Activated CD4-positive, CD25-positive, alpha-beta regulatory T cell treated with anti-CD3 and anti-CD28 coated beads, Interleukin-2, amount 50 U/mL, for 72 hours (primary cell): ENCODE data around the gene CSTPP1.
A peak's percentile ranks its signal among the peaks of the same experiment; 100 is the strongest.
"Not testable (repeated sequence)": the region's sequence is repeated elsewhere in the genome, so short reads cannot be mapped to it uniquely, and the experiment has no call there.

Experiments used
- DNase-seq: peaks from one replicate; pipeline ENCODE4 v3.0.0; 2021

Gene CSTPP1

GRCh38 chr11:46913484-46913883 is 23.1 kb upstream of the CSTPP1 start:
- DNase-seq: no peak

- DNase-seq: no peak
These were observed 22.2 kb upstream of the CSTPP1 start for GRCh38 chr11:46914363-46914762.

GRCh38 chr11:46914910-46915309 is 21.7 kb upstream of the CSTPP1 start:
- DNase-seq: no peak

- DNase-seq: no peak
These were observed 20.1 kb upstream of the CSTPP1 start for GRCh38 chr11:46916286-46917108.

GRCh38 chr11:46917109-46917761 is 19.3 kb upstream of the CSTPP1 start:
- no peak for DNase-seq

GRCh38 chr11:46917762-46918082 is 18.8 kb upstream of the CSTPP1 start:
- no peak for DNase-seq

GRCh38 chr11:46918083-46918787 is 18.3 kb upstream of the CSTPP1 start, which contains the start of gene LRP4:
Gene LRP4, minus strand, starts transcription at chr11:46918550. Its CDS starts 171 bp downstream, at chr11:46918379.
- peak; percentile 42 for DNase-seq

GRCh38 chr11:46918788-46919513 is 17.6 kb upstream of the CSTPP1 start:
- DNase-seq: no peak

- no peak for DNase-seq
These were observed 15.8 kb upstream of the CSTPP1 start for GRCh38 chr11:46920755-46921154.

- DNase-seq: not testable (repeated sequence)
These were observed 8.6 kb upstream of the CSTPP1 start for GRCh38 chr11:46927928-46928327.

- DNase-seq: not testable (repeated sequence)
These were observed 7.9 kb upstream of the CSTPP1 start for GRCh38 chr11:46928701-46929100.

GRCh38 chr11:46930089-46930488 is 6.5 kb upstream of the CSTPP1 start:
- no peak for DNase-seq

- no peak for DNase-seq
These were observed 5.6 kb downstream of the CSTPP1 start for GRCh38 chr11:46942172-46942571.

- no peak for DNase-seq
These were observed 8.0 kb downstream of the CSTPP1 start for GRCh38 chr11:46944356-46945075.

- no peak for DNase-seq
These were observed 11.0 kb downstream of the CSTPP1 start for GRCh38 chr11:46947399-46948077.

GRCh38 chr11:46948378-46949131 is 12.0 kb downstream of the CSTPP1 start:
- DNase-seq: no peak

GRCh38 chr11:46949297-46949696 is 12.7 kb downstream of the CSTPP1 start:
- no peak for DNase-seq

- DNase-seq: no peak
These were observed 15.3 kb downstream of the CSTPP1 start for GRCh38 chr11:46951864-46952263.

- DNase-seq: no peak
These were observed 16.0 kb downstream of the CSTPP1 start for GRCh38 chr11:46952553-46952952.

- DNase-seq: no peak
These were observed 16.5 kb downstream of the CSTPP1 start for GRCh38 chr11:46953093-46953492.

GRCh38 chr11:46958777-46959176 is 22.2 kb downstream of the CSTPP1 start:
- no peak for DNase-seq
